Fibroblast of mammary gland (primary cell): ENCODE results near the gene UTRN.

Source experiments
- DNase-seq: peaks from one replicate; pipeline ENCODE4 v3.0.0-alpha.2; 2010; ENCODE audit warnings: low read depth
- H3K4me3 ChIP-seq: 2 replicates; pipeline ENCODE4 v1.5.1; 2011; ENCODE audit warnings: low read depth, mild to moderate bottlenecking, low read length, moderate library complexity; ENCODE audit not compliant: control insufficient read depth
- CTCF ChIP-seq: conservative IDR thresholded peaks from 2 replicates; pipeline ENCODE4 v1.5.1; 2011; ENCODE audit warnings: low read depth, low read length, inconsistent platforms; ENCODE audit not compliant: control insufficient read depth, insufficient read depth

Gene UTRN

DNA sequence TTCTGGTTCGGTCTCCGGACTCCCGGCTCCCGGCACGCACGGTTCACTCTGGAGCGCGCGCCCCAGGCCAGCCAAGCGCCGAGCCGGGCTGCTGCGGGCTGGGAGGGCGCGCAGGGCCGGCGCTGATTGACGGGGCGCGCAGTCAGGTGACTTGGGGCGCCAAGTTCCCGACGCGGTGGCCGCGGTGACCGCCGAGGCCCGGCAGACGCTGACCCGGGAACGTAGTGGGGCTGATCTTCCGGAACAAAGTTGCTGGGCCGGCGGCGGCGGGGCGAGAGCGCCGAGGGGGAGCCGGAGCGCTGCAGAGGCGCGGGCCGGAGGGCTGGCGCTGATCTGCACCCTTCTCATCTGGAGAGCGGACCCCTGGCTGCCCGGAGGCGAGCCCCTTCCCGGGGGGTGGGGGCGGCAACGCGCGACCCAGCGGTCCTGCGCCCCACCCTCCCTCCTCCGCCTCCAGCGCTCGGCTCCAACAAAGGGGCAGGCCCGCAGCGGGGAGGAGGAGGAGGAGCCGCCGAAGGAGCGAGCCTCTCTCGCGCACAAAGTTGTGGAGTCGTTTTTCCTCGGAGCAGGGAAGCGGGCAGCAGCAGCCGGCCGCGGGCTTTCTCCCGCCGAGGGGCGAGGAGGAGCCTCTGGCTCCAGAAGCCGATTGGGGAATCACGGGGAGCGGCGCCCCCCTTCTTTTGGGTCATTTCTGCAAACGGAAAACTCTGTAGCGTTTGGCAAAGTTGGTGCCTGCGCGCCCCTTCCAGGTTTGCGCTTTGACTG lies at the start of gene UTRN:
TSS of gene UTRN (plus strand) at position 553 of the 765 bp plus-strand sequence. CDS start 6,494 bp downstream, outside the sequence.
- peak within 1 kb of the TSS; percentile 87 for H3K4me3 ChIP-seq
- DNase-seq: peak; percentile 78
- TF ChIP-seq CTCF: no peak

GRCh38 chr6:144244688-144245087 lies 40.4 kb upstream of the UTRN start:
- DNase-seq: no peak
- TF ChIP-seq CTCF: no peak
- H3K4me3 ChIP-seq: no peak overlapping the region

GRCh38 chr6:144246988-144247387 lies 38.1 kb upstream of the UTRN start:
- no peak overlapping the region for H3K4me3 ChIP-seq
- TF ChIP-seq CTCF: no peak
- peak; percentile 48 for DNase-seq

DNA sequence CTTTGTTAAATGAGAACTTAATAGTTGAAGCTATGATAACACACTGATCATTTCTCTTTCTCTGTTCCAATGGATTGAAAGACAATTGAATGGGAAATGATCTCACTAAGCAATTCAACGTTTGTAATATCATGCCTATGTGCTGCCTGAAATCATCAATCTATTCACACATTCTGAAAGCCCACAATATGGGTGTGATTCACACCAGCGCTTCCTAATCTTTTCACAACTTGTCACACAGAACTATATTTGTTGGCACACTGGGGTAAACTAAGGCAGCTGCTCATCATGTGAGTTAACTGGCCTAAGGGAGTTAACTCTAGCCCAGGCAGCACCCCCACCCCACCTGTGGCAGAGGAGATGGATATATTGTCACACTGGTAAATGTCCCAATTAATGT lies 37.1 kb upstream of the UTRN start:
- no peak for TF ChIP-seq CTCF
- H3K4me3 ChIP-seq: no peak overlapping the region
- peak; percentile 17 for DNase-seq

DNA sequence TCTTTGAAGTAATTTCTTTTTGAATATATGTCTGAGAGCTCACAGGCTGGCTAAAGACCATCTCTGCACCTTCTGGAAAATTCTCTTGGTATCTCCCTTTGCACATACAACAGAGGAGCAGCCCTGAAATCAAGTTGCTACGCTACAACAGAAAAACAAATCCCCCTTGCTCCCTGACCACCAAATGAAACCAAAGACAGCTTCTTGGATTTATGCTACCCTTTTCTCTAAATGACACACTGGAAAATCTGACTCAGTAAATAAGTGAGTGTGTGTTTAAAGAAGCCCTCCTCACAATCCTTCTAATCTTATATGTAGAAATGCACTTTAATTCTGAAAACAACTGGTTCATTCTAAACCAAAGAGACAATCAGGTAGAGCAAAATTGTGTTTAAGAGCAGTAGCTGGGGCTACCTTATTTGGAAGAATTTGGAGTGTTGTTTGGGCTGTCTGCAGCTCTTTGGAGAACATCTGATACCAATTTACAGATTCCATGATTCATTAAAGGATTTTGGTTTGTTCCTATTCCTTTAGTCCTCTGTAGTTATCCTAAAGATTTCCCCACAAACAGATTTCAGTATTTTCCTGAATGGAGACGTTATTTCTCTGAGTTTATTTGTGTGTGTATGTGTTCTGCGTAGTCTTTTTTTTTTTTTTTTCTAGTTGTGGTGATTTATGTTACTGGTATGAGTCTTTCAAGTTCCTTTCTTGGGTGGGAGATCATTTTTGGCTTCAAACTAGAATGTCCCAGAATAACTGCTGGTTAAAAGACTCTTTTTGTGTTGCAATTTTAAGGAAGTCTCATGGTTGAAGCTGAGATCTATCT lies 36.4 kb upstream of the UTRN start:
- H3K4me3 ChIP-seq: peak overlapping the region; percentile 1
- DNase-seq: peak; percentile 87
- TF ChIP-seq CTCF: no peak

- no peak for TF ChIP-seq CTCF
- H3K4me3 ChIP-seq: no peak overlapping the region
- DNase-seq: peak; percentile 7
Observed at GRCh38 chr6:144250276-144250675, 34.9 kb upstream of the UTRN start.
